ENCODE data around the gene KCNQ2. TPM values are rescaled to one million over a fixed set of nuclear protein-coding genes. Genes with fewer than 3 reads are reported as not detected.

KCNQ2 gene
- total RNA-seq, 1 donor from 2014 or later = not detected

DNA sequence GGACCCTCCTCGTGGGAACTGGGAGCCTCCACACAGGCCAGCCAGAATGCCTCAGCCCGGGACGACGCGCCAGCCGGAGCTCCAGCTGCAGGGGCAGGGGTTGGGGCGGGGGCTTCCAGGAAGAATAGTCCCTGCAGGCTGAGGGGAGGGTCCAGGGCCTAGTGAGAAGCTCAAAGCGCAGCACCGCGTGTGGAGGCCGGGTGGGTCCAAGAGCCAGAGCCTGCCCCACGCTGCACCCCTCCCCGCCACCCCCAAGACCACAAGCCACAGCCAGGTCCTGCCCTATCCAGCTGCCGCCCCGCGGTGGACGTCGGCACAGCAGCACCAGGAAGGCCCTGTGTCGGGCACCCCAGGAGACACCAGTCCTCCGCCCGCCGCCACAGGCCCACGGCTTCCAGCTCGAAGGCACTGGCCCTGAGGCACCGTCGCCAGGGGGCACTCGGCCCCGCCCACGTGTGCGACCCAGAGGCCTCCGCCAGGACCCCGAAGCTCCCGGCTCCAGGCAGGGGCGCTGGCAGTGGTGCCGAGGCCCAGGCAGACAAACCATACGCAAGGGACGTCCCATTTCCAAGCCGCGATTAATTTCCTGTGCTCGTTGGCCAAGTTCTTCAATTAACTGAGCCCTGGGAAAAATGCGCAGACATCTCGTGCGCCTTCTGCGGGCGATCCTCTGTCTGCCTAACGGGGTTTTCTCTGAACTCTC is 19.5 kb downstream of the KCNQ2 start:
- DNase-seq = peak; percentile 22

DNA sequence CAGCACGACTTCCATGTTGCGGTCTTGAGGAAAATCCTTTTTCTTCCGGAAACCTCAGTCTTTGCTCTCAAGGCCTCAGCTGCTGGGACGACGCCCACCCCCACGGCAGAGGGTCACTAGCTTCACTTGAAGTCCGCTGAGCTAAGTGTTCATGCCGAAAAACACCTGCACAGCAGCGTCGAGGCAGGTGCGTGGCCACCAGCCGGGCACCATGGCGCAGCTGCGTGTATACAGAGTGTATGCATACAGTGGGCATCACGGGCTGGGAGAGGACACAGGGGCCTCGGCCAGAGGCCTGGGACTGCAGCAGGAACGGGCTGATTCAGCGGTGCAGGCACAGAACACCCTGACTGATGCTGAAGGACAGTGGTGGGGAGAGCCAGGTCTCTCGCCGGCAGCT is 20.1 kb downstream of the KCNQ2 start:
- DNase-seq = no peak

DNA sequence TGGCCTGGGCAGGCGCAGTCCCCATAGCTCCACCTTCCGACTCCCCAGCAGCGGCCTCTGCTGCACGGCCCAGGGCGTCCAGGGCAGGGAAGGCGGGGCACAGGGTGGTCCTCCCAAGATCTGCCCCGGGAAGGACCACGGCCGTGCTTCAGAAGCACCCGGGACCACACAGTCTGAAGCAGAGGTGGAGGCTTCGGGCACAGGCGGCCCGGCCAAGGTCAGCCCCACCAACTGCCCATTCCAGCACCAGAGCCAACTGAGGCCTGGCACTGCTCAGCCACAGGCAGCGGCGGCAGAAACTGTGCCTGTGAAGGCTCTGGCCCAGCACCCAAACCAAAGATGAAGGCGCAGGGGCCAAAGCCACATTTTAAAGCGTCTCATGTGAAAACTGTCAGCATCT is 20.6 kb downstream of the KCNQ2 start:
- no peak for DNase-seq

DNA sequence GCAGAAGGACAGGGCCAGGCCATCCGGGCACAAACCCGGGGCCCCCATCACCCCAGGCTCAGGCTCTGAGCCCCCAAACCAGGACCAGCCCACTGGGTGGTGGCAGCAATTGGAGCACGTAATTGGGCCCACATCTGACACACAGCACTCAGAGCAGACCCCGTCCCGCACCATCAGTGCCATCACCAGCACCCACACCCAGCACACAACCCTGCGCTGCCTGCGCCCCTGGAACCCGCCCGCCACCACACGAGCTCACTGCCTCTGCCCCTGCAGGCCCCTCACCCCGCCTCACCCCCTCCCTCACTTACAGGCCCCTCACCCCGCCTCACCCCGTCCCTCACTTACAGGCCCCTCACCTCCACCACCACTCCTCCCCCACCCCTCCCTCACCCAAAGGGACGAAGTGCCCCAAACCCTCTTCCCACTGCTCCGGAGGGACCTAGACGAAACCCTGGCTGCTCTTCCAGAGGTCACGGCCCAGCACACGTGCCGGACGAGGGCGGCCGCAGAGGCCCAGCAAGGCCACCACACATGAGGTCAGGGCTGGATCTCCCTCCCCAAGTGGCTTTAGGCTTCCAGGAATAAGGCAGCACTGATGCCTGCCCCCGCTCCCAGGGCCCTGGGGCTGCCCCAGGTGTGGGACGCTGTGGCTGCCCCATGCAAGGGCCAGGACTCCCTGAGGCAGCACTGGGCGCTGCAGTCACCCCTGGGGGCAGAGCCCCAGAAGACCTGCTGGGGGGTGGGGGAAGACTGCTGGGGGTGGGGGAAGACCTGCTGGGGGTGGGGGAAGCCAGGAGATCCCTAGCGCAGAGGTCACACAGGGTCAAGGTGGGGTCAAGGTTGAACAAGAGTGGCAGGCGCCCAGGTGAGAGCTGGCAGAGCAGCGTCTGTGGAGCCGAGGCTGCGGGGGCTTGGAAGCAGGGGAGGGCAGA is 22.4 kb downstream of the KCNQ2 start:
- DNase-seq = no peak

DNA sequence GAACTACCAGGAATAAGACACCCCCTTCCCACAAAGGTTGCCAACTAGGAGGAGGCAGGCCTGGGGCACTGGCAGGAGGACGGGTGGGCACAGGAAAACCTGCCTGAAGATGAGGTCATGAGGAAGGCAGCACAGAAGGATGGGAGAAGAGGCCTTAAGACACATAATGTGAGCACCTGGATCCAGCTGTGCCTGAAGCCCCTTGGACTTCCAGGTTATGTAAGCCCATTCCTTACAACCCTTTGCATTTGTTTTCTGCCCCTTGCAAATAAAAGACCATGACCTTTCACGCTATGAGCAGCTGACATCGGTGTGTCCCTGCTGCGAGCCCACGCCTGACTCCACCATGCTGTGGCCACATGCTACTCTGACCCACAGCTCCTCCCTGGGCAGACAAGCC is 23.4 kb downstream of the KCNQ2 start:
- no peak for DNase-seq

DNA sequence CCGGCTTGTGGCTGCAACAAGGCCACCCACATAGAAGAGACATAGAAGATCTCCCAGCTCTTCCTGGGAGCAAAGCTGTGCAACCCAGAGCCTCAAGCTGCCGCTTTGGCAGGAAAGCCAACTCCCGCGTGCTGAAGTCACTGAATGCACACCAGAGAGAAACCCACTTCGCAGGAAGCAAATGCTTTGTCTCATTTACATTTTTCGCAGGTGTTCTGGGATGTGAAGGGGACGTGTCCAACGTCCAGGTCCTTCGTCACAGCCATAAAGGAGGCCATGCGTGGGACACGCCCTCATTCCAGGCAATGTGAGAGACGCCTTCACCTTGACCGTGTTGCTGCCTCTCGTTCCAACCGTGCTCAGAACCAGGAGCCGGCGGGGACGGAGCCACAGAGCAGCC is 24.4 kb downstream of the KCNQ2 start:
- no peak for DNase-seq

DNA sequence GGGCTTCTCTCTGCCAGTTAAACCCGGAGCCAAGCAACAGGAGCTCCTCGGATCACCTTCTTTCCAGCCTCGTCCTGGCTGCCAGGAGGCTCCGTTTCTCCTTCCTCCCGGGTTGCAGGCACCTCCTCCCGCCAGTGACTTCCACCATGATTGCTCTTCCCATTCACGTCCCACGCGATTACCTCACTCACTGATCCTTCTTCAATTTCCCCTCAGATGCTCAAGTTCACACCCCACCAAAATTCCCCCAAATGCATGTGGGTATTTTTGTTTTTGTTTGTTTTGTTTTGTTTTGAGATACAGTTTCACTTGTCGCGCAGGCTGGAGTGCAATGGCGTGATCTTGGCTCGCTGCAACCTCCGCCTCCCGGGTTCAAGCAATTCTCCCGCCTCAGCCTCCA is 25.1 kb downstream of the KCNQ2 start:
- no peak for DNase-seq

DNA sequence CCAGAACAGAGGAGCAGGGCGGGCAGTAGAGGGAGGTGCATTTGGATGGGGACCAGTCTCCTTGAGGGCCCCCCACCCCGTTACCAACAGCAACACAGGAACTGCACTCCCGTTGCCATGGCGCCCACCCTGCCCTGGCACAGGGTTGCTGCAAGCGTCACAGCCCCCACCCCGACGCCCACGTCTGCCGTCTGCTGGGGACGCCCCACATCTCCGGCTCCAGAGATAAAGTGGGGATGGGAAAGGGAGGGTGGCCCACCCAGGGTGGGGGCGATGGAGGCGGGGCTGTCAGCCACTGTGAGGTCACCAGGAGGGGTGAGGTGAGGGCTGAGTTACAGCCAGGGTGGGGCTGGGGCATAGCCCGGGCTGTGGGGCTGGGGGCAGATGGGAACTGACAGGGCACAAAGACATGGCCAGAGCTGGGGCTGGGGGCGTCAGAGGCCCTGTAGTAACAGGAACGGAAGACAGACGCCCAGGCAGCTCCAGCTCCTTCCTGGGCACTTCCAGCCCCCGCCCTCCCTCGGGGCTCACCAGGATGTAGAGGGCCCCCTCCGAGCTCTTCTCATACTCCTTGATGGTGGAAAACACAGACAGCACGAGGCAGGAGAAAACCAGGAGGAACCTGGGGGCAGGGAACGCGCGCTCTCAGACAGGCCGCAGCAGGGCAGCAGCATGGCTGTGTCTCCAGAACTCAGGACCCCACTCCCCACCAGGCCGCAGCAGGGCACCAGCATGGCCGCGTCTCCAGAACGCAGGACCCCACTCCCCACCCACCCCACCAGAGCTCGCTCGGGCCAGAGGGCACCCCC is 26.0 kb downstream of the KCNQ2 start:
- DNase-seq = no peak

DNA sequence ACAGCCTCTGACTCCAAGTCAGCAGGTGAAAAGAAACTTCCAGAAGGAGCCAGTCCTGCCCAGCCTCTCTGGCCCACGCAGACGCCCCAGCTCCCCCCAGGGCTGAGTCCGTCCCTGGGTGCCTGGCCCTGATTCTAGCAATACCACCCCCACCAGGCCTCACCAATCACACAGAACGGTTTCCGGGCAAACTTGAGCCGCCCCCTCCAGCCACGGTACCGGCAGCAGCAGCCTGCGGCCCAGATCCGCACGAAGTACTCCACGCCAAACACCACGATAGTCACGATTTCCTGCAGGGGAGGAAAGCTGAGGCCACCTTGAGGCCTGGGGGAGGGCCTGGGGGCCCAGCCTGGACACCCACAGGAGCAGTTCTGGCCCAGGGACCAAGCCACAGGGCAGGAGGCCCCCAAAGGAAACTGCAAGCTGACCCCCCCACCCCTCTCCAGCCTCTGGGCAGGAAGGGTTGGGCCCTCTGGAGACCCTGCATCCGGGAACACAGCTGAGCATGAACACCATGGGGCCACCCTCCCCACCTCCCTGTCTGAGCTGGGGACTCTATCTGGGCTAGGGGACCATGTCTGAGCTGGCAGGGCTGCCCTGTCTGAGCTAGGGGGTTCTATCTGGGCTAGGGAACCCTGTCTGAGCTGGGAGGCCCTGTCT is 27.2 kb downstream of the KCNQ2 start:
- DNase-seq = no peak

DNA sequence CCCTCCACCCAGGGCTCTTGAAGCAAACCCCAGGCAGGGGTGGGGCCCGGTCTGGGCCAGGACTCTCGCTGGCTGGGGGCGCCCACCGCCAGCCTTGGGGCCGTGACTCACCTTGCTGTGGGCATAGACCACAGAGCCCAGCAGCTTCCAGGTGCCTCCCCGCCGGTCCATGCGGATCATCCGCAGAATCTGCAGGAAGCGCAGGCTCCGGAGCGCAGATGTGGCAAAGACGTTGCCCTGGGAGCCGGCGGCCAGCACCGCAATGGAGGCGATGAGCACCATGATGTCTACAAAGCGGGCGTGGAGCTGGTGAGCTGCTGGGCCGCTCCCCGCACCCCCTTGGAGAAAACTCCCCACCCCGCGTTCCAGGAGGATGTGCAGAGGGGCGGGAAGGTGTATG is 27.9 kb downstream of the KCNQ2 start:
- DNase-seq = no peak

DNA sequence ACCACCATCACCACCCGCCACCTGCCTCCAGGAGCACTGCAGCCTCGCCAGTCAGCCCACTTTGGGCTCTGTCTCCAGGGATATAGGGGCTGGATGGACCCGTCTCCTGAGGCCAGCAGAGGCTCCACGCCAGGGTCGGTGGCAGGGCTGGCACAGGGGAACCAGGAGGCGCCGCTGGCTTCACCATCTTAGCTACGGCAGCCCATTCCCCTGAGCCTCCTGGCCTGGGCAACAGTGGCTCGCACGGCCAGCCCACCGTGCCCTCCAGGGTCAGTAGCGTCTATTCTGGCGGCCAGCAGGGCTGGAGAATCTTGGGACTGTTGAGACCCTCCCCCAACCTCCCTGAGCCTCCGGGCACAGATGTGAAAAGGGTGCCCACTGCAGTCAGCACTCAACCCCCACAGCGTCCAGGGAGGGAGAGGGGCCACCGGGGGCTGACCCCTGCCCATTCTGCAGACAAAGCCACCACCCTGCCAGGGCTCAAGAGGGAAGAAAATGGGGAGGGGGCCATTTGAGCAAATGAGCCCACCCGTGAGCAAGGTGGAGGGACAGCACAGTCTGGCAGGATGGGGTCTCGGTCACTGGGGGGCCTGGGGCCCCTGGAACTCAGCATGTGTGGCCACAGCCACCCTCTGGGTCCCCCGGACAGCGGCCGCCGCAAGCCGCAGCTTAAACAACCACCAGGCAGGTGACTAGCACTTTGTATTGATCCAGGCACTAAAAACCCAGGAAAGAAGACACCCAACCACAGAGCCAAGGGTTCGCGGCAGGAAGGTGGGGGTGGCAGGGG is 28.7 kb downstream of the KCNQ2 start:
- DNase-seq = no peak

DNA sequence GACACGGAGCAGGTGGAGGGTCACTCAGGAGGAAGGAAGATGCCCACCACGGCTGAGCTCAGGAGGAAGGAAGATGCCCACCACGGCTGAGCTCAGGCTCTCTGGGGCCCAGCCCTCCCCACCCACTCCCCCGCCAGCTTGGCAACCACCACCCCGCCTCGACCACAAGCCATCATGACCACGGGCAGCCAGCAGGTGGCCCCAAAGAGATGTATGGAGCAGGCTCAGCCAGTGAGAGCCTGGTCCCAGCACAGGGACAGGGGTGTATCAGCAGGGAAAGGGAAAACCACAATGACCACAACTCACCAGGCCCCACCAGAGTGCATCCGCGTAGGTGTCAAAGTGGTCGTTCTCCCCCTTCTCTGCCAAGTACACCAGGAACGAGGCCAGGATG is 30.4 kb downstream of the KCNQ2 start:
- peak; percentile 73 for DNase-seq

DNA sequence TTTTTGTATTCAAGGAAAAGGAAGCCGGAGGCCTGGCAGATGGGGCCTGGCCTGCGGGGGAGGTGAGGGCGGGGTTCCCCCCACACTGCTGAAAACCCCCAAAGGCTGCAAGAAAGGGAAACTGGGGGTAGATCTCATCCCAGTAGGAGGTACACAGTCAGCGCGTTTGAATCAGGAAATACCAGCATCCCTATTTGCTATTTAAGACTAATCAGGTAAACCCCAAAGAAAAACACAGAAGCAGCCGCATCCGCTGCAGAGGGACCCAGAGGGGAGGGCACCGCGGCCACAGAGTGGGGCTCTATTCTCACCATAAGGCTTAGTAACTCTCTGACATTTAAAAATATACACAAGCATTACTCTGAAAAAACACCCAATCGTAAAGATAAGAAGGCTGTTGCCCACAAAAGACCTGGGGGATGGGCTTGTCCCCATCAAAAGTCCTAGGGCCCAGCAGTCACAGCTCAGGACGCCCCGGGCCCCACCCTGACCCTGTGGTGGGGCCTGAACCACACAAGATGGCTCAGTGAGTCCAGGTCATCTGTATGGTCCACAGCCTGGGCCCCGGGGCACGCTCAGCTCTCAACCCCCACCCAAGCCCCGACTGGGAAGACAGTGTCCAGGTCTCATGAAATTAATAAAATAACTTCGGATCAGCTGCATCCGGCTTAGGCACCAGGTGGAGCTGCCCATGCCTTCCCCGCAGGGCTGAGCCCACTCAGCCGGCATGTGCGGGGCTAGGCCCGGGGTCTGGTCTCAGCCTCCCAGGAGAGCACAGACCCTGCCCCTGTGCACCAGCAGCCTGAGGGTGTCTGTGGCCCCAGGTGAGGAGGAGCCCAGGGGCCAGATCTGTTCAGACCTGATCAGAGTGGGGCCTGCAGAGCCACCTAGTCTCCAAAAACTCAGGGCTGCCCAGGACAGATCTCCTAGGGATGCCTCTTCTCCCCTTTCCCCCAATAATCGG is 31.0 kb downstream of the KCNQ2 start:
- DNase-seq = no peak

DNA sequence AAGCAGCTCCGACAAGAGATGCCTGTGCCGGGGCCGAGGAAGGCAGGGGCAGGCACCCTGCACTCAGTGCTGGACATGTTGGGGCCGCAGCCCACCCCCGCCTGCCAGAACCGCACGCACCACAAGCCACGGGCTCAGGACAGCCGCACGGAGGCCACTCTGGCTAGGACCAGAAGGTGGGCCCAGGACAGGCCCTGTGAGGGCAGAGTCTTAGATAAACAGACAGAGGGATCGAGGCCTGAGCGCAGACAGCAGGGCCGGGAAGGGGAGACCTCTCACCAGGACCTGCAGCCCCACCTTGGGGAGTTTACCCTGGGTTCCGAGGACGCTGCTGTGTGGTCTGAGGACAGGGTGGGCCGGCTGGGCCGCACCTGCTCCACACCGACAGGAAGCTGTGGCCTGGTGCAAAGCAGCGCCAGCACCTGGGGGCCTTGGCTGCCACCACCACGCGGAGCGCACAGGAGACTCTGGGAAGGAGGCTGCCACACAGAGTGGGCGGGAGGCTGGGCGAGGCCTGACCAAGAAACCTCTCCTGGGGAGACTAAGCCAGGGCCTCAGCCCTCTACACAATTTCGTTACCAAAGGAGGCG is 32.0 kb downstream of the KCNQ2 start:
- DNase-seq = no peak

DNA sequence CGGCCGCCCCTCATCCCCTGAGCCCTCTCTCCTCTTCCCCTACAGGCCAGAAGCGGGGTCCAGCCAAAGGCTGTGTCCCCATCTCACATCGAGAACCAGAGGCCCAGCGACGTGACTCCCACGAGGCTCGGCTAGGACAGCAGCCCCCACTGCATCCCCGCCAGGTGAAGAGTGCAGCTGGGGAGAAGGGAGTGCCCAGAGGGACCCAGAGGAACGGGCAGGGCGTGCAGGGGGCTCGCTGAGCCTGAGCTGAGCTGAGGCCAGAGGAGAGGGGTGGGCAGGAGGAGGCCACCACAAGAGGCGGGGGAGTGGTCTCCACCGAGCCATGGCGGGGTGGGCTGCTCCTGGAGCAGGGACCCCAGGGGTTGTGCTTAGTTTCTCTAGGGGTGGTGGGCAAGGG is 32.6 kb downstream of the KCNQ2 start:
- DNase-seq = no peak

DNA sequence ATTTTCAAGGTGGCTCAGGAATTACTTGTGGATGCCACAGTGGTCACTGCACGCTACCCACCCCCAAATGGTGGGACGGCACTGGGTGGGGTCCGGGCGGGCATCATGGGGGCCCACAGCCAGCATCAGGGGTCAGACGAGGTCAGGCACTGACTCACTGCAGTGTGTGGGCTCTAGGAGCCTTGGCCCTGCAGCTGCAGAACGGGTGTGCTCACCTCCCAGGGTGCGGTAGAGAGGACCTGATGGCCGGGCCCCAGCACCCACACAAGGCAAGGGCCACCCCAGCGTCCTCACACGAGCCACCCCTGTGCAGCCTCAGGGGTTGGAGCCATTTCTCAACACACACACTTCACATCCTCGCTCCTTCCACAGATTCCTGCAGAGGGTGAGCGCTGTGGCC is 34.3 kb downstream of the KCNQ2 start:
- no peak for DNase-seq

DNA sequence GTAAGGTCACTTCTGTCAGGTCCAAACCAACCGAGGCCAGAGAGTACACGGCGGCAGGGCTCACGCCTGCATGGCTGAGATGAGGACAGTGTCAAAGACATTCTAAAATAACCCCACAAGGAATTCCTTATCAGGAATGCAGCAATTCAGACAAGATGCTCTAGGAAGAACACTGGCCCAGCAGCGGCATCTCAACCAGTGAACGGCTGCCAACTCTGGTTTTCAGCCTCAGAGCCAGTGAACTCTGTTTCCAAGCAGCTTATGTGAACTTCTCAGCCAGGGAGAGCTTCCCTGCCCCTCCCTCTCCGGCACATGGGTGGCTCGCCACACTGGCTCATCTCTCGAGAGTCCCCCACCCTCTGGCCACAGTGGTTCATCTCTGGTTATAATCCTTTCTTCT is 36.9 kb downstream of the KCNQ2 start:
- DNase-seq = no peak

DNA sequence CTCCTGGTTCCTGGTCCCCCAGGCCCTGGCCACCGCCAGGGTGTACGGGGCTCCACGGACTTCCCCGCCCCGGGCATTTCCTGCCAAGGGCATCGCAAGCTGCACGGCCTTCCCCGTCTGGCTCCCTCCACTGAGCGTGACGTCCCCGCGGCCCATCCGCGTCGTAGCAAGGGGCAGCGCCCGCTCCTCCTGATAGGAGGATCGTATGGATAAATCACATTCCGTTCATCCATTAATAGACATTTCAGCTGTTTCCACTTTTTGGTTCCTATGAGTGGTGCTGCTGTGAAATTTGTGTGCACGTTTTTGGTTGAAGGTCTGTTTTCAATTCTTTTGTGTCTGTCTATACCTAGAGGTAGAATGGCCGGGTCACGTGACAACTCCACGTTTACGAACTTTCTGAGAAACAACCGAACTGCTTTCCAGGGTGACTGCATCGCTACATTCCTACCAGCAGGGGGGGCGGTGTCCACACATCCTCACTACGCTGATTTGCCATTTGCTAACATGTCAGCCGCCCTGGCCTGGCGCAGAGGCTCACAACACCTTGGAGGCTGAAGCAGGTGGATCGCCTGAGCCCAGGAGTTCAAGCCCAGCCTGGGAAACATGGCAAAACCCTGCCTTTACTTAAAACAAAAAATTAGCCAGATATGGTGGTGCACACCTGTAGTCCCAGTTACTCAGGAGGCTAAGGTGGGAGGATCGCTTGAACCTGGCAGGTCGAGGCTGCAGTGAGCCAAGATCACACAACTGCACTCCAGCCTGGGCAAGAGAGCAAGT is 37.7 kb downstream of the KCNQ2 start:
- DNase-seq = peak; percentile 84

DNA sequence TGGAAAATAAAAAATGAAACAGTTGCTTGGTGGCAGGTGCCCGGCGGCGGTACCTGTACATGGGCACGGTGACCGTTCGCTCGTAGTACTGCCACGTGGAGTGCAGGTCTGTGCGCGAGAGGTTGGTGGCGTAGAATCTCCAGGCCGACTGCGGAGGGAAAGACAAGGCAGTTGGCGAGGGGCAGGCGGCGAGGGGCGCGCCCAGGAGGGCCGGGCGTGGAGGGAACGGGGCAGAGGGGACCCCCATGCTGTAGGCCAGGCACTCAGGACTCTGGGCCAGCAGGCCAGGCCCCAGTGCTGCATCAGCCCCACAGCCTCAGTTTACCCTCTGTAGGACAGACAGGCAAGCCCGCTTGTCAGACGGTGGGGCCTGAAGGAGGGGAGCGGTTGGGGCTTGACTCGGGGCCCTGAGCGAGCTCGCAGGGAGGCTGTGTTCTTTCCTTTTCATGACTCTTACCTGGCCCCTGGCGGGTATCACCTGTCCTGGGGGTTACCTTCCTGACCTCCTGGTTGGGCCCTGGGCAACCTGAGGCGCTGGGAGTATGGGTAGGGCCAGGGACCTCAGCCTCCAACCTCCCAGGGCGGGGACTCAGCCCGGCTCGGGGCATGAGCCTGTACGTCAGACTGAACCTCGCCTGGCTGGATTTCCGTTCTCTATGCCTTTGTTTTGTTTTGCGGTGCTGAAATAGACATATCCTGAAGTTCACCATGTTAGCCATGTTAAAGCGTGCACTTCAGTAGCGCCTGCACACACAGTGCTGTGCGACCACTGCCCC is 38.5 kb downstream of the KCNQ2 start:
- peak; percentile 43 for DNase-seq
